Tibial nerve (tissue), 4 donors: ENCODE data around the gene EPS8. TPM values are rescaled to one million over a fixed set of nuclear protein-coding genes. Genes with fewer than 3 reads are reported as not detected.

Source experiments
- DNase-seq, 2 donors: peaks; one replicate each; pipeline ENCODE4 v3.0.0-alpha.2; 2019; ENCODE audit warnings: low spot score in 2 of 2
- H3K27ac ChIP-seq, 4 donors: fragments of 200-600 bp; sonication (generic) in 3 of 4; one replicate each; pipeline ENCODE4 v1.5.1; 2017 to 2019; ENCODE audit warnings: mild to moderate bottlenecking in 1 of 4
- H3K27me3 ChIP-seq, 2 donors: fragments of 200-600 bp; sonication (generic) in 1 of 2; one replicate each; pipeline versions ENCODE4 v1.5.1 to v1.6.0; 2017 to 2019
- H3K36me3 ChIP-seq, 3 donors: fragments of 200-600 bp; sonication (generic); one replicate each; pipeline ENCODE4 v1.5.1; 2018 to 2019
- H3K4me1 ChIP-seq, 4 donors: fragments of 200-600 bp; sonication (generic) in 3 of 4; one replicate each; pipeline ENCODE4 v1.5.1; 2017 to 2019
- H3K4me3 ChIP-seq, 4 donors: fragments of 200-600 bp; sonication (generic) in 3 of 4; one replicate each; pipeline ENCODE4 v1.5.1; 2017 to 2019; ENCODE audit warnings: mild to moderate bottlenecking in 1 of 4, moderate library complexity in 1 of 4
- H3K9me3 ChIP-seq, 4 donors: fragments of 200-600 bp; sonication (generic) in 3 of 4; one replicate each; pipeline ENCODE4 v1.5.1; 2017 to 2019
- CTCF ChIP-seq, 5 experiments: fragments of 200-600 bp in 3 of 5; fragments of 450-650 bp in 2 of 5; sonication (generic) in 3 of 5; IDR thresholded peaks; one replicate each; pipeline ENCODE4 v1.5.1; 2016 to 2019; ENCODE audit warnings: antibody characterized with exemption in 5 of 5, mild to moderate bottlenecking in 3 of 5, moderate library complexity in 2 of 5
- EP300 ChIP-seq, 2 donors: sonication (generic); formaldehyde crosslinking; IDR thresholded peaks; one replicate each; pipeline ENCODE4 v1.6.1; 2017; ENCODE audit warnings: antibody characterized with exemption in 2 of 2, mild to moderate bottlenecking in 1 of 2
- POLR2A ChIP-seq, 2 donors: fragments of 450-650 bp; IDR thresholded peaks; one replicate each; pipeline ENCODE4 v1.6.1; 2017; ENCODE audit warnings: antibody characterized with exemption in 2 of 2, mild to moderate bottlenecking in 2 of 2, moderate library complexity in 2 of 2
- WGBS, 2 donors: methylation state at CpG; one replicate each; pipeline ENCODE4 v1.1.5; 2018; 5-methylcytosine and 5-hydroxymethylcytosine counted together
- total RNA-seq, 4 donors: library from RNA; depleted of rRNA; stranded (reverse); fragments of >200 nt; gene quantifications; one replicate each; pipeline ENCODE4 v1.1.0, GENCODE V29; 2016

EPS8 gene
- total RNA-seq, 4 donors from 2014 or later: 153 to 215 (median 193) TPM

GRCh38 chr12:15701631-15702156, 87.5 kb downstream of the EPS8 start:
- no peaks in the 10 kb centered on the region for H3K9me3 ChIP-seq
- no peak for TF ChIP-seq POLR2A (IDR thresholded peaks at IDR 0.05)
- peak in 1 of 2 donors; percentile 69 for TF ChIP-seq EP300 (IDR thresholded peaks at IDR 0.05)
- H3K27ac ChIP-seq: peak overlapping the region; percentile 27 to 88 (median 56)
- H3K4me1 ChIP-seq: peaks cover 3 to 80% (median 37%) of the 10 kb centered on the region in 4 donors
- H3K4me3 ChIP-seq: no peak overlapping the region
- H3K36me3 ChIP-seq: no peaks in the 10 kb centered on the region
- WGBS, 2 donors: 10 to 20% methylated on average over 3 of the region's 3 CpGs
- no peaks in the 10 kb centered on the region for H3K27me3 ChIP-seq
- no peak for DNase-seq

- 45 to 51% methylated on average over 1 of the region's 1 CpG for WGBS, 2 donors
- peak overlapping the region; percentile 27 to 88 (median 56) for H3K27ac ChIP-seq
- H3K36me3 ChIP-seq: no peaks in the 10 kb centered on the region
- H3K9me3 ChIP-seq: no peaks in the 10 kb centered on the region
- peaks cover 3 to 76% (median 37%) of the 10 kb centered on the region in 4 donors for H3K4me1 ChIP-seq
- no peak for DNase-seq
- no peaks in the 10 kb centered on the region for H3K27me3 ChIP-seq
- no peak overlapping the region for H3K4me3 ChIP-seq
- TF ChIP-seq CTCF (IDR thresholded peaks at IDR 0.05) (no peak), POLR2A (IDR thresholded peaks at IDR 0.05) (no peak), EP300 (IDR thresholded peaks at IDR 0.05) (no peak)
These were observed 88.0 kb downstream of the EPS8 start for GRCh38 chr12:15701206-15701605.

GRCh38 chr12:15700595-15700994, 88.6 kb downstream of the EPS8 start:
- Histone ChIP-seq H3K9me3 (no peaks in the 10 kb centered on the region), H3K27me3 (no peaks in the 10 kb centered on the region), H3K27ac (peak overlapping the region in 3 of 4 donors; percentile 27 to 88 (median 79)), H3K36me3 (no peaks in the 10 kb centered on the region), H3K4me3 (no peak overlapping the region), H3K4me1 (peaks cover 3 to 70% (median 32%) of the 10 kb centered on the region in 4 donors)
- WGBS, 2 donors: 59 to 62% methylated on average over 1 of the region's 1 CpG
- DNase-seq: no peak
- TF ChIP-seq EP300 (IDR thresholded peaks at IDR 0.05): peak; percentile 17 to 86
- no peak for TF ChIP-seq POLR2A (IDR thresholded peaks at IDR 0.05)

GRCh38 chr12:15699886-15700285, 89.3 kb downstream of the EPS8 start:
- Histone ChIP-seq H3K27ac (peak overlapping the region in 3 of 4 donors; percentile 27 to 88 (median 79)), H3K27me3 (no peaks in the 10 kb centered on the region), H3K4me1 (peaks cover 3 to 66% (median 32%) of the 10 kb centered on the region in 4 donors), H3K4me3 (no peak overlapping the region), H3K36me3 (no peaks in the 10 kb centered on the region), H3K9me3 (no peaks in the 10 kb centered on the region)
- WGBS, 2 donors: 67 to 71% methylated on average over 8 of the region's 8 CpGs
- TF ChIP-seq CTCF (IDR thresholded peaks at IDR 0.05): no peak
- DNase-seq: no peak

GRCh38 chr12:15698377-15698871, 90.8 kb downstream of the EPS8 start:
- Histone ChIP-seq H3K4me3 (no peak overlapping the region), H3K27ac (peak overlapping the region; percentile 42 to 88 (median 61)), H3K36me3 (no peaks in the 10 kb centered on the region), H3K9me3 (no peaks in the 10 kb centered on the region), H3K27me3 (no peaks in the 10 kb centered on the region), H3K4me1 (peaks cover 3 to 66% (median 32%) of the 10 kb centered on the region in 4 donors)
- peak in 1 of 2 donors; percentile 40 for DNase-seq
- WGBS, 2 donors: 40 to 41% methylated on average over 3 of the region's 3 CpGs
- TF ChIP-seq POLR2A (IDR thresholded peaks at IDR 0.05): no peak
- TF ChIP-seq EP300 (IDR thresholded peaks at IDR 0.05): peak; percentile 45 to 60

- H3K9me3 ChIP-seq: no peaks in the 10 kb centered on the region
- TF ChIP-seq CTCF (IDR thresholded peaks at IDR 0.05): no peak
- no peak for TF ChIP-seq EP300 (IDR thresholded peaks at IDR 0.05)
- TF ChIP-seq POLR2A (IDR thresholded peaks at IDR 0.05): no peak
- whole genome bisulfite sequencing, 2 donors: 63 to 70% methylated on average over 2 of the region's 2 CpGs
- no peaks in the 10 kb centered on the region for H3K36me3 ChIP-seq
- H3K27me3 ChIP-seq: no peaks in the 10 kb centered on the region
- no peak for DNase-seq
- H3K4me3 ChIP-seq: no peak overlapping the region
- H3K4me1 ChIP-seq: peaks cover 2 to 54% (median 29%) of the 10 kb centered on the region in 4 donors
- peak overlapping the region; percentile 43 to 88 (median 64) for H3K27ac ChIP-seq
These were observed 92.0 kb downstream of the EPS8 start for GRCh38 chr12:15697201-15697600.
